ENCODE data around the gene SPPL3. TPM values are rescaled to one million over a fixed set of nuclear protein-coding genes. Genes with fewer than 3 reads are reported as not detected.

The SPPL3 gene
- total RNA-seq, 2 experiments from 2014 or later: 38.3 to 43.4 TPM

DNA sequence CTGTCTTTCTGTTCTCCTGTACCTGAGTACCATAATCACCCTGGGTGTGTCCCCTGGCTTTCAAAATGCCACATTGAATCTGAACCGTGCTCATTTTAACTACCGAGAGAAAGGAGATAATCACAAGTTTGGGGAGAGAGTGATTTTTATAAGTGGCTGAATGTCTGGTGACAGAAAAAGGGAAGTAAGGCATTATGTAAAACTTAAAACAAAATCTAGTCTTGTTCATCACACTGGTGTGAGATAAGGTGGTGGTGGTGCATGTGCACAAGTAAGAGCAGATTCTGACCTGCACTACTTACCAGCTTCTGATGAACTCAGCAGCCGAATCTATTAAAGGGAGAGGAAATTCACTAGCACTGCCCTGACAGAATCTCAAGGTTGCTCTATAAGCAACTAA is 56.3 kb downstream of the SPPL3 start:
- Histone ChIP-seq H3K27me3 (ENCODE audit: control insufficient read depth in 1 of 2, insufficient read depth in 2 of 2, low read length in 2 of 2) (no peaks in the 10 kb centered on the region), H3K9me3 (ENCODE audit: control insufficient read depth in 1 of 2, insufficient read depth in 1 of 2, low read length in 2 of 2) (no peaks in the 10 kb centered on the region), H3K27ac (ENCODE audit: low read depth in 1 of 2, low read length in 2 of 2) (no peak overlapping the region), H3K36me3 (ENCODE audit: insufficient read depth, low read length) (no peaks in the 10 kb centered on the region), H3K4me1 (ENCODE audit: insufficient read depth, low read length) (peaks cover 25% of the 10 kb centered on the region), H3K4me3 (ENCODE audit: low read length) (no peak overlapping the region)
- ATAC-seq (ENCODE audit: poor library complexity): no peak
- DNase-seq: no peak
- H3K4me1 Mint-ChIP-seq (ENCODE audit: low read depth): peaks cover 70% of the 10 kb centered on the region
- no peak overlapping the region for H3K4me3 Mint-ChIP-seq
- no peaks in the 10 kb centered on the region for H3K36me3 Mint-ChIP-seq (ENCODE audit: low read depth)
- POLR2A ChIA-PET: no interaction called here
- H3K9me3 Mint-ChIP-seq: no peaks in the 10 kb centered on the region
- CTCF ChIA-PET: interaction anchor here (1.2 kb wide), 1 partner anchor 10 kb away, joined by 3 read pairs; no protein-coding TSS in a partner anchor
- no peaks in the 10 kb centered on the region for H3K27me3 Mint-ChIP-seq
- intact Hi-C loops (cut with DNase I, micrococcal nuclease): no loop called here
- H3K27ac Mint-ChIP-seq: peak overlapping the region; percentile 15
- TF ChIP-seq, protein P1, sequence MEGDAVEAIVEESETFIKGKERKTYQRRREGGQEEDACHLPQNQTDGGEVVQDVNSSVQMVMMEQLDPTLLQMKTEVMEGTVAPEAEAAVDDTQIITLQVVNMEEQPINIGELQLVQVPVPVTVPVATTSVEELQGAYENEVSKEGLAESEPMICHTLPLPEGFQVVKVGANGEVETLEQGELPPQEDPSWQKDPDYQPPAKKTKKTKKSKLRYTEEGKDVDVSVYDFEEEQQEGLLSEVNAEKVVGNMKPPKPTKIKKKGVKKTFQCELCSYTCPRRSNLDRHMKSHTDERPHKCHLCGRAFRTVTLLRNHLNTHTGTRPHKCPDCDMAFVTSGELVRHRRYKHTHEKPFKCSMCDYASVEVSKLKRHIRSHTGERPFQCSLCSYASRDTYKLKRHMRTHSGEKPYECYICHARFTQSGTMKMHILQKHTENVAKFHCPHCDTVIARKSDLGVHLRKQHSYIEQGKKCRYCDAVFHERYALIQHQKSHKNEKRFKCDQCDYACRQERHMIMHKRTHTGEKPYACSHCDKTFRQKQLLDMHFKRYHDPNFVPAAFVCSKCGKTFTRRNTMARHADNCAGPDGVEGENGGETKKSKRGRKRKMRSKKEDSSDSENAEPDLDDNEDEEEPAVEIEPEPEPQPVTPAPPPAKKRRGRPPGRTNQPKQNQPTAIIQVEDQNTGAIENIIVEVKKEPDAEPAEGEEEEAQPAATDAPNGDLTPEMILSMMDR (IDR thresholded peaks at IDR 0.05): no peak

DNA sequence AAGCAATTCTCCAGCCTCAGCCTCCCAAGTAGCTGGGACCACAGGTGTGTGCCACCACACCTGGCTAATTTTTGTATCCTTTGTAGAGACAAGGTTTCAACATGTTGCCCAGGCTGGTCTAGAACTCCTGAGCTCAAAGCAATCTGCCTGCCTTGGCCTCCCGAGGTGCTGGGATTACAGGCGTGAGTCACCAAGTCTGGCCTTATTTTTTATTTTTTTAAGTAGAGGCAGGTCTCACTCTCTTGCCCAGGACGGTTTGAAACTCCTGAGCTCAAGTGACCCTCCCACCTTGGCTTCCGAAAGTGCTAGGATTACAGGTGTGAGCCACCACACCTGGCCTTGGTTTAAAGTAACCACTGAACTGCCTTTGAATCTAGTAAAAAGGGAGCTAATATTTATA is 56.8 kb downstream of the SPPL3 start:
- ATAC-seq (ENCODE audit: poor library complexity): no peak
- H3K9me3 ChIP-seq (ENCODE audit: control insufficient read depth in 1 of 2, insufficient read depth in 1 of 2, low read length in 2 of 2): no peaks in the 10 kb centered on the region
- Mint-ChIP-seq H3K4me3 (no peak overlapping the region), H3K27me3 (no peaks in the 10 kb centered on the region), H3K27ac (peak overlapping the region; percentile 15), H3K9me3 (no peaks in the 10 kb centered on the region), H3K36me3 (ENCODE audit: low read depth) (no peaks in the 10 kb centered on the region), H3K4me1 (ENCODE audit: low read depth) (peaks cover 72% of the 10 kb centered on the region)
- intact Hi-C loops (cut with DNase I, micrococcal nuclease): no loop called here
- H3K27ac ChIP-seq (ENCODE audit: low read depth in 1 of 2, low read length in 2 of 2): no peak overlapping the region
- no peak for DNase-seq
- peaks cover 25% of the 10 kb centered on the region for H3K4me1 ChIP-seq (ENCODE audit: insufficient read depth, low read length)
- no peak overlapping the region for H3K4me3 ChIP-seq (ENCODE audit: low read length)
- no peaks in the 10 kb centered on the region for H3K27me3 ChIP-seq (ENCODE audit: control insufficient read depth in 1 of 2, insufficient read depth in 2 of 2, low read length in 2 of 2)
- POLR2A ChIA-PET: no interaction called here
- CTCF ChIA-PET: interaction anchor here (1.2 kb wide), 1 partner anchor 10 kb away, joined by 3 read pairs; no protein-coding TSS in a partner anchor
- no peaks in the 10 kb centered on the region for H3K36me3 ChIP-seq (ENCODE audit: insufficient read depth, low read length)
- TF ChIP-seq, protein P1 (IDR thresholded peaks at IDR 0.05): no peak

DNA sequence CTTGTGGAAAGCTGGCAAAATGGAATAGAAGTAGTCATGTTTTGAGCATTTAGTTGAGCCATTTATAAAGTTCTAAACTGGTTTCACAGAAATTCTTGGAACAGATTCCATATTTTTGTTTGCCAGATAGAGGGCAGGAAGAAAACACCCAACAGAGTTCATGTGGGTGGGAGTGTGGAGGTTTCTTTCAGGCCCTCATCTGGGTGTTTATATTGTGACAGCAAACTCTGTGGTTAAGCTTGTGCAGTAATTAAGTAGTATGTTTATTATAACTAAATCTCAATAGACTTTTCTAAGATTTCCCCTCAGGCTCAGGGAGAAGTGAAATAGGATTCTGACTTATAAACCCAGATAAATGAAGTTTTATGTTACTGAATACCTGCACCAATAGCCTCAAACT is 57.4 kb downstream of the SPPL3 start:
- ATAC-seq (ENCODE audit: poor library complexity) (no peak), DNase-seq (no peak)
- Mint-ChIP-seq H3K4me1 (ENCODE audit: low read depth) (peaks cover 74% of the 10 kb centered on the region), H3K27ac (peak overlapping the region; percentile 10), H3K36me3 (ENCODE audit: low read depth) (no peaks in the 10 kb centered on the region), H3K27me3 (no peaks in the 10 kb centered on the region), H3K4me3 (no peak overlapping the region), H3K9me3 (no peaks in the 10 kb centered on the region)
- no peaks in the 10 kb centered on the region for H3K36me3 ChIP-seq (ENCODE audit: insufficient read depth, low read length)
- no peak overlapping the region for H3K4me3 ChIP-seq (ENCODE audit: low read length)
- no peak overlapping the region for H3K27ac ChIP-seq (ENCODE audit: low read depth in 1 of 2, low read length in 2 of 2)
- H3K4me1 ChIP-seq (ENCODE audit: insufficient read depth, low read length): peaks cover 23% of the 10 kb centered on the region
- no peaks in the 10 kb centered on the region for H3K9me3 ChIP-seq (ENCODE audit: control insufficient read depth in 1 of 2, insufficient read depth in 1 of 2, low read length in 2 of 2)
- H3K27me3 ChIP-seq (ENCODE audit: control insufficient read depth in 1 of 2, insufficient read depth in 2 of 2, low read length in 2 of 2): no peaks in the 10 kb centered on the region
- ChIA-PET POLR2A (no interaction called here), CTCF (interaction anchor here (1.2 kb wide), 1 partner anchor 11 kb away, joined by 3 read pairs; no protein-coding TSS in a partner anchor)
- TF ChIP-seq, protein P1 (IDR thresholded peaks at IDR 0.05): no peak
- intact Hi-C loops (cut with DNase I, micrococcal nuclease): no loop called here
